Tibial nerve (tissue), 4 donors: Measurements from ENCODE around the gene ERC2.

Experiments used
- CTCF ChIP-seq, 5 experiments: fragments of 200-600 bp in 3 of 5; fragments of 450-650 bp in 2 of 5; sonication (generic) in 3 of 5; IDR thresholded peaks; one replicate each; pipeline ENCODE4 v1.5.1; 2016 to 2019; ENCODE audit warnings: antibody characterized with exemption in 5 of 5, mild to moderate bottlenecking in 3 of 5, moderate library complexity in 2 of 5
- EP300 ChIP-seq, 2 donors: sonication (generic); formaldehyde crosslinking; IDR thresholded peaks; one replicate each; pipeline ENCODE4 v1.6.1; 2017; ENCODE audit warnings: antibody characterized with exemption in 2 of 2, mild to moderate bottlenecking in 1 of 2
- POLR2A ChIP-seq, 2 donors: fragments of 450-650 bp; IDR thresholded peaks; one replicate each; pipeline ENCODE4 v1.6.1; 2017; ENCODE audit warnings: antibody characterized with exemption in 2 of 2, mild to moderate bottlenecking in 2 of 2, moderate library complexity in 2 of 2

GRCh38 chr3:56421205-56421604 is 47.1 kb downstream of the ERC2 start:
- TF ChIP-seq CTCF (IDR thresholded peaks at IDR 0.05) (no peak), POLR2A (IDR thresholded peaks at IDR 0.05) (no peak), EP300 (IDR thresholded peaks at IDR 0.05) (no peak)
